Lung (tissue), 12 donors: Measurements from ENCODE around the gene SSH3. TPM values are rescaled to one million over a fixed set of nuclear protein-coding genes. Genes with fewer than 3 reads are reported as not detected.

Experiments used
- ATAC-seq: fragments of 200-7000 bp; cut with Tn5 transposase; one replicate; pipeline ENCODE4 v1.9.1; 2020; ENCODE audit warnings: moderate number of reproducible peaks; ENCODE audit not compliant: insufficient read depth, low FRiP score
- DNase-seq, 3 donors: peaks; one replicate each; pipeline ENCODE4 v3.0.0-alpha.2; 2013 to 2017
- H3K27ac ChIP-seq, 2 donors: one replicate each; pipeline ENCODE4 v1.5.1; 2013; ENCODE audit warnings: mild to moderate bottlenecking in 2 of 2, moderate library complexity in 2 of 2, control low read depth in 1 of 2, inconsistent platforms in 1 of 2, low read depth in 1 of 2, low read length in 1 of 2
- H3K27me3 ChIP-seq, 3 donors: one replicate each; pipeline ENCODE4 v1.5.1; 2013; ENCODE audit warnings: low read length in 2 of 3; ENCODE audit not compliant: control insufficient read depth in 3 of 3, insufficient read depth in 3 of 3
- H3K36me3 ChIP-seq, 4 donors: one replicate each; pipeline ENCODE4 v1.5.1; 2013; ENCODE audit warnings: low read length in 4 of 4, mild to moderate bottlenecking in 1 of 4, moderate library complexity in 1 of 4; ENCODE audit not compliant: control insufficient read depth in 4 of 4, insufficient read depth in 4 of 4
- H3K4me1 ChIP-seq, 5 donors: one replicate each; pipeline ENCODE4 v1.5.1; 2013; ENCODE audit warnings: low read length in 5 of 5, mild to moderate bottlenecking in 2 of 5, moderate library complexity in 1 of 5; ENCODE audit not compliant: control insufficient read depth in 5 of 5, insufficient read depth in 5 of 5
- H3K4me3 ChIP-seq: one replicate; pipeline ENCODE4 v1.5.1; 2013; ENCODE audit warnings: mild to moderate bottlenecking, control low read depth, moderate library complexity
- H3K9ac ChIP-seq, 2 donors: one replicate each; pipeline ENCODE4 v1.5.1; 2013; ENCODE audit warnings: low read length in 2 of 2, control low read depth in 1 of 2; ENCODE audit not compliant: insufficient read depth in 1 of 2
- H3K9me3 ChIP-seq, 4 donors: one replicate each; pipeline ENCODE4 v1.5.1; 2013; ENCODE audit warnings: low read length in 3 of 4, mild to moderate bottlenecking in 1 of 4, moderate library complexity in 1 of 4; ENCODE audit not compliant: control insufficient read depth in 4 of 4, insufficient read depth in 3 of 4
- CTCF ChIP-seq: IDR thresholded peaks from 2 replicates; pipeline ENCODE4 v1.5.1; 2012; ENCODE audit warnings: mild to moderate bottlenecking; ENCODE audit errors: control extremely low read depth, extremely low read depth
- WGBS, 2 donors: extraction: QIAGEN DNeasy Blood & Tissue Kit; methylation state at CpG; one replicate each; pipeline ENCODE4 v1.1.7; 2013; 5-methylcytosine and 5-hydroxymethylcytosine counted together
- polyA plus RNA-seq, 2 donors: library from polyadenylated mRNA; stranded (reverse); fragments of 200-250 nt; gene quantifications; one replicate each; pipeline ENCODE4 v1.2.1, GENCODE V29; 2013
- total RNA-seq, 2 donors: library from RNA; depleted of rRNA in 1 of 2; stranded (reverse); fragments of >200 nt in 1 of 2; gene quantifications; one replicate each; pipeline ENCODE4 v1.2.1, GENCODE V29; 2014 to 2021
- donor health status: control.
- donor health status: control.
- donor health status: Bipolar disorder and iron deficiency.
- donor health status: healthy.
- donor health status: DM: yes; HTN: yes; CAD: no.

SSH3 gene
- total and polyA plus RNA-seq, 4 donors: 19.0 to 42.7 (median 27.2) TPM

- no peak for DNase-seq
- no peak for ATAC-seq
- WGBS, 2 donors: 84 to 91% methylated on average over 15 of the region's 15 CpGs
- Histone ChIP-seq H3K9ac (no peak overlapping the region), H3K36me3 (peaks cover 0 to 39% (median 8%) of the 10 kb centered on the region in 4 donors), H3K4me1 (no peaks in the 10 kb centered on the region), H3K27me3 (no peaks in the 10 kb centered on the region), H3K4me3 (no peak overlapping the region), H3K9me3 (no peaks in the 10 kb centered on the region), H3K27ac (no peak overlapping the region)
- no peak for TF ChIP-seq CTCF
Measured at GRCh38 chr11:67311556-67312082, 8.3 kb downstream of the SSH3 start.

- ATAC-seq (no peak), DNase-seq (no peak)
- Histone ChIP-seq H3K27ac (peak overlapping the region in 1 of 2 donors; percentile 44), H3K4me1 (no peaks in the 10 kb centered on the region), H3K36me3 (peaks cover 0 to 37% (median 5%) of the 10 kb centered on the region in 4 donors), H3K27me3 (no peaks in the 10 kb centered on the region), H3K4me3 (no peak overlapping the region), H3K9me3 (no peaks in the 10 kb centered on the region), H3K9ac (no peak overlapping the region)
- TF ChIP-seq CTCF: no peak
- 59 to 61% methylated on average over 22 of the region's 22 CpGs for WGBS, 2 donors
Measured at GRCh38 chr11:67312187-67313021, 9.1 kb downstream of the SSH3 start.

GRCh38 chr11:67313125-67313890, 10.0 kb downstream of the SSH3 start:
- peak overlapping the region in 1 of 2 donors; percentile 3 for H3K27ac ChIP-seq
- no peak for DNase-seq
- H3K27me3 ChIP-seq: no peaks in the 10 kb centered on the region
- H3K4me3 ChIP-seq: no peak overlapping the region
- no peak overlapping the region for H3K9ac ChIP-seq
- no peaks in the 10 kb centered on the region for H3K9me3 ChIP-seq
- peaks cover 0 to 32% (median 5%) of the 10 kb centered on the region in 4 donors for H3K36me3 ChIP-seq
- no peak for TF ChIP-seq CTCF
- H3K4me1 ChIP-seq: peaks cover 0 to under 1% (median 0%) of the 10 kb centered on the region in 5 donors
- 90 to 92% methylated on average over 11 of the region's 11 CpGs for WGBS, 2 donors
- no peak for ATAC-seq
